Measurements from ENCODE around the gene ZNF610.

ZNF610 gene

DNA sequence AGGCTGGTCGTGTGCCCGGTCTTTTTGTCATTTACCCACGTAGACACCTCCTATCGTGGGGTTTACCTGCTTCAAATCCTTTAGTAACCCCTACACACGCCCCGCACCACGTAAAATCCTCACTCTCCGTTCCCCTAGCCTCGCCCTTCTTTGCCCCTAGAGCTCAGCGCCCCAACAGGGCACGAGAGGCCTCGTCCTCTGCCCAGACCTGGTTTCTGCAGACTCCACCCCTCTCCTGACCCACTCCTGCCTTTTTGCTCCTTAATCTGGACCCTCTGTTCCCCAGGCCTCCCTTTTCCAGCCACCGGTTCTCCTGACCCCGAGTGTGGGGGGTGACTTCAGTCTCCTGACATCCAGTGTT is 62.0 kb downstream of the ZNF610 start:
- DNase-seq = no peak

DNA sequence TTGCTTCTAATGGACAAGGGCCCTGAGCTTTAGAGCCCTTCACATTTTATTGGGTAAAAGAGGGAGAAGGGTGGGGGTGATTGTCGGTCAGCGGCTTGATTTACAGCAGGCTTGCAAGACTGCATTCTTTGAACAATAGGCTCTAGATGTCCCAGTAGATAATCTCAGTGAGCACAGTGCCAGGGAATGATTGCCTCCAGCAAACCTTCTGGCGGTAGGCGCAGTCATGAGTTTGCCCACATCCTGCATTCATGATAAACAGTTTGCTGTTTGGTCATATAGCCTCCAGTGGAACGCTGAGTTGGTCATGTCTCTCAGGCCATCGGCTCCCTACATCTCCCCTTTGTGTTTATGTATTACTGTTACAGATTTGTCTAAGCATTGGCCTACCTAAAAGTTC is 74.2 kb downstream of the ZNF610 start:
- no peak for DNase-seq

DNA sequence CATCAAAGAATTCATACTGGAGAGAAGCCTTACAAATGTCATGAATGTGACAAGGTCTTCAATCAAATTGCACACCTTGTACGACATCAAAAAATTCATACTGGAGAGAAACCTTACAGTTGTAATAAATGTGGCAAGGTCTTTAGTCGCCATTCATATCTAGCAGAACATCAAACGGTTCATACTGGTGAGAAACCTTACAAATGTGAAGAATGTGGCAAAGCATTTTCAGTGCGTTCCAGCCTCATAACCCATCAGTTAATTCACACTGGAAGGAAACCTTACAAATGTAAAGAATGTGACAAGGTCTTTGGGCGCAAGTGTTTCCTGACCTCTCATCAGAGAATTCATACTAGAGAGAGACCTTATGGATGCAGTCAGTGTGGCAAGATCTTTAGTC is 79.7 kb downstream of the ZNF610 start:
- DNase-seq = no peak
